NCI-H187 treated with DMSO at 0.1 percent for 48 hours (cell line): ENCODE measurements around the gene MPO.

ENCODE experiments used
- DNase-seq: peaks from one replicate; lab custom pipeline; 2025; lab: John Stamatoyannopoulos, UW

The MPO gene, protein sequence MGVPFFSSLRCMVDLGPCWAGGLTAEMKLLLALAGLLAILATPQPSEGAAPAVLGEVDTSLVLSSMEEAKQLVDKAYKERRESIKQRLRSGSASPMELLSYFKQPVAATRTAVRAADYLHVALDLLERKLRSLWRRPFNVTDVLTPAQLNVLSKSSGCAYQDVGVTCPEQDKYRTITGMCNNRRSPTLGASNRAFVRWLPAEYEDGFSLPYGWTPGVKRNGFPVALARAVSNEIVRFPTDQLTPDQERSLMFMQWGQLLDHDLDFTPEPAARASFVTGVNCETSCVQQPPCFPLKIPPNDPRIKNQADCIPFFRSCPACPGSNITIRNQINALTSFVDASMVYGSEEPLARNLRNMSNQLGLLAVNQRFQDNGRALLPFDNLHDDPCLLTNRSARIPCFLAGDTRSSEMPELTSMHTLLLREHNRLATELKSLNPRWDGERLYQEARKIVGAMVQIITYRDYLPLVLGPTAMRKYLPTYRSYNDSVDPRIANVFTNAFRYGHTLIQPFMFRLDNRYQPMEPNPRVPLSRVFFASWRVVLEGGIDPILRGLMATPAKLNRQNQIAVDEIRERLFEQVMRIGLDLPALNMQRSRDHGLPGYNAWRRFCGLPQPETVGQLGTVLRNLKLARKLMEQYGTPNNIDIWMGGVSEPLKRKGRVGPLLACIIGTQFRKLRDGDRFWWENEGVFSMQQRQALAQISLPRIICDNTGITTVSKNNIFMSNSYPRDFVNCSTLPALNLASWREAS

DNA sequence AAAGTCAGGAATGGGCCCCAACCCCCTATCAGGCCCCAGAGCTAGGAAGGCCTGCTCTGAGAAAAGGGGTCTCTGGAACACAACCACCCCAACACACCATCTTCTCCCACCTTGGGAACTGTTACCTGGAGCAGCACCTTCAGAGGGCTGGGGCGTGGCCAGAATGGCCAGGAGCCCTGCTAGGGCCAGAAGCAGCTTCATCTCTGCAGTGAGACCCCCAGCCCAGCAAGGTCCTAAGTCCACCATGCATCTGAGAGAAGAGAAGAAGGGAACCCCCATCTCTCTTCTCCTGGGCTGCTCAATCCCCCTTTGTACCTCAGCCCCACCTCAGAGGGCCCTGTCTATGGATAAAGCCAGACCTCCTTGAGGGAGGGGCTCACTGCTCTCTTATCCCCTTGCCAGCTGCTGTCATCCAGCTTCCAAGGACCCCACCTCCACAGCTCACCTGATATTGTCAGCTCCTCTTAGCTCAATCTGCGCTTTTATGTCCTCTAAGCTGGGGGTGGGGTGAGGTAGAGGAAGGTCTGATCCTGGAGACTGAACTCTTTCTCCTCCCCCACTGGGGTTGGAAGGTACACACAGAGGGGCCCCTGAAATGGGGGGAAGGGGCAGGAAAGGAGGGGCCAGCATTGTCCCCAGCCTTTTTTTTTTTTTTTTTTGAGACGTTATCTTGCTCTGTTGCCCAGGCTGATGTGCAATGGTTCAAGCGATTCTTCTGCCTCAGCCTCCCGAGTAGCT lies at the start of gene MPO:
MPO (minus strand) TSS at position 456 of the 738 bp plus-strand sequence; CDS start at position 279, 177 bp downstream.
- no peak for DNase-seq

DNA sequence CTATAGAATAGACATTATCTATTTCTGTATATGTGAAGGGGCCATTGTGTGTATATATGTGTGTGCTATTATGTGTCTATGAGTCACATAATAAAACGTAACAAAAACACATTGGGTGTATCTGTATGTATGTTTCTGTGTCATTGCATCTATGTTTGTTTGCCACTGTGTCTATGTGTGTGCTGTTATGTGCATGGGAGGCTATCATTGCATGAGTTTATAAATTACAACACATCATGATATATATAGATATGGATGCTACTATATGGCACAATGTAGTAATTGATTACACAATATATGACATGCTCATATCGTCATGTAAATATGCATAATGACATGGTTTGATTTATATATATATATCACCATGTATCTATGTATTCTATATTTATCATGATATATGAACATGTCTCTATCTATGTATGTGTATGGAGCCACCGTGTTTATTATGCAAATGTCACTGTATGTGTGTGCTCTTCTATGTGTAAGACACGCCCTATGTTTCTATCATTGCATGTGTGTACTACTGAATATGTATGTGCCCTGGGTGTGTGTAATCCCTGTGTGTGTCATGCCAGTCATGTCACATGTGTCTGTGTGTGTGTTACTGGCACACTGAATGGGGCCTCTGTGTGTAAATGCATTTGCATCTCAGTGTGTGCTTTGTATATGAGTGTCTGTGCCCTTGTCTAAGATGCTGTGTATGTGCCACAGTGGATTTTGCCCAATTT lies 49.2 kb upstream of the MPO start:
- no peak for DNase-seq

DNA sequence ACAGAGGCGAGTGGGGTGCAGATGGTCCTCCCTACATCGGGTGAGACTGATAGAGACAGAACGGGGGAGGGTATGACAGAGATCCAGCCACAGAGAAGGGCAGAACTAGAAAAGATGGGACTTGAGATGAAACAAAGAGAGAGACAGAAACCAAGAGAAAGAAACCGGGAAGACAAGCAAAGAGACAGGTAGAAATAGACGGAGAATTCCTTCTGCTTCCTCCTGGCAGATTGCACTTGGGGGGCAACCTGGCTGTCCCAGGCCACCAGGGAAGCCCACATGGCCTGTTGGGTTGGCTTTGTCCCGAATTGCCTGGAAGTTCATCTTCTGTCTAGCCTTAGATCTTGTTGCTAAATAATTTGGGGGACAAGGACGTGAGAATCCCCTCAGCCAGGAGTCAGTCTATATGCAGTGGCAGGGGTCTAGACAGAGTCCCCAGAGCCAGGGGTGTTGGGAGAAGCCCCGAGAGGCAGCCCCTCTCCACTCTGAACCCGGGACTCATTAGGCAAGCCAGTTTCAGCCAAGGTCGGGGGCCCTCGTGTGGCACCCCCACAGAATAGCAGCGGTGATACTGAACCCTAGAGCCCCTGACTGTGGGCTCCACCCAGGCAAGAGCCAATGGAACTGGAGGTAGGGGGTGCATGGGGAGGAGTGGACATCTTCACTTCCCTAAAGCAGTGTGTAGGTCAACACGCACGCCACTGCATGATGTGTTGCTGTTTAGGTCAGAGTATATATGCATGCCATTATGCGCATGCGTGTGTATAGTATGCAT lies 48.5 kb upstream of the MPO start:
- no peak for DNase-seq

DNA sequence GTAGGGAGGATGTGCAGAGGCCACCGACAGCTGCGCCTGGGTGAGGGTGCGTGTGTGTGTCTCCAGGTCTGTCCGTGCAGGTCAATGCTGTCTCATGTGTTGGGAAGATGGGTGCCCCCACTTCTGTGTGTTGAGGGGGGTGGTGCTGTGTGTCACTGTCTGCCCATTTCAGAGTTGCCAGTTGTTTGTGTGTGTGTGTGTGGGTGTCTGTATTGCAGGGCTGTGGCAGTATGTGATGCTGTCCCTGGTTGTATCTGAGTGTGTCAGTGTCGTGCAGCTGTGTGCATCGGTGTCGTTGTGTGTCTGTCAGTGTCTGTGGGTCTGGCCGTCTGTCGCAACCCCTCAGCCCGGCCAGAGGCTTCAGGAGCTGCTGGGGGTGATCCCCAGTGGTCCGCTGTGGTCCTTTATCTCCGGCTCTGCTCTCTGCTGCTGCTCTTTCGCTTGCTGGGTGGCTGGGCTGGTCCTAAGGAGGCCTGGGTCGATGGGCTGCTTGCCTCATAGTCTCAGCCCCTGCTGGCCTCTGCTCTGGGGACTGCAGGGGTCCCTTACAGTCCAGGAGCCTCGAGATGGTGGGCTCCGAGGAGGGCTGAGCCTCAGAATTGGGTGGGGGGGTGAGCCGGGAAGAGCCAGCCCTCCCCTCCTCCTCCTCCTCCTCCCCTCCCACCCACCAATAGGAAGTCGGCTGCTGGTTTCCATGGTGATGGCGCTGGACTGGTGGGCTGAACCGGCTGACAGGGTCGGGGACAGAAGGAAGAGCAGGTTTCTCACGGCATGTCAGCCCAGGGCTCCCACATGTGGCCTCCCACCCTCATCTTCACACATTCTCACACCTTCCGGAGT lies 47.7 kb upstream of the MPO start, which contains the start of gene TSPOAP1:
TSPOAP1 (minus strand) TSS at position 601 of the 840 bp plus-strand sequence. CDS start 875 bp downstream, outside the sequence.
- no peak for DNase-seq

DNA sequence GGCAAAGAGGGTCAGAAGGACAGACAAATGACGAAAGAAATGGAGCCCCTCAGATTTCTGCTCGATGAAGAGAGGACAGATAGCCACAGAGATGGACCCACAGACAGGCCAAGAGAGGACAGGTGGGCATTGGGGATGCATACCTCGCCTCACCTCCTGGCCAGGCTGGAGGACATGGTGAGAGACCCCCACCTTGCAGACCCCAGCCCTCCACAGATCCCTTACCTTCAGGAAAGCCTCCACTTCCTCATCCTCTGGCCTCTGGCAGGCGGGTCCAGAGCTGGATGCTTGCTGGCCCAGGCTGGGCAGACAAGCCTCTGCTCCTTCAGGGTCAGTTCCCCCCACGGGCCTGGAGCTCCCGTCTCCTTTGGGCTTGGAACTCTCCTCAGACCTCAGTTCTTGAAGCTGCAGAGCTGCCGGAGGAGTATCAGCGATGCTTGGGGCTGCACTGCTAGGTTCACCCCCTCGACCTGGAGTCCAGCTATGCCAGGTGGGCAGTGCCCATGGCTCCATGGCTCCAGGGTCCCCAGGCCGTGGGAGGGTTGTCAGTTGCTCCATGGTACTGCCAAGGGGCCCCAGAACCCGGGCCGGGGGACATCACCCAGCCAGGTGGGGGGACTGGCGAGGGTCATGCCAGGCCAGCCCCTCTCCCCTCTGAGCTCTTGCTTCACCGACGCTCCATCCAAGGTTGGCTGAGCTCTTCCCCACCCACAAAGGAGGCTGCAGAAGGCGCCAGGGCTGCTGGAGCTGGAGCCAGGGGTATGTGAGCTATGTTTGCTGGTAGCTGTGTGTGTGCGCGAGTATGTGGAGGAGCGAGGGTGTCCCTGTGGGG lies 46.8 kb upstream of the MPO start:
- DNase-seq = no peak

DNA sequence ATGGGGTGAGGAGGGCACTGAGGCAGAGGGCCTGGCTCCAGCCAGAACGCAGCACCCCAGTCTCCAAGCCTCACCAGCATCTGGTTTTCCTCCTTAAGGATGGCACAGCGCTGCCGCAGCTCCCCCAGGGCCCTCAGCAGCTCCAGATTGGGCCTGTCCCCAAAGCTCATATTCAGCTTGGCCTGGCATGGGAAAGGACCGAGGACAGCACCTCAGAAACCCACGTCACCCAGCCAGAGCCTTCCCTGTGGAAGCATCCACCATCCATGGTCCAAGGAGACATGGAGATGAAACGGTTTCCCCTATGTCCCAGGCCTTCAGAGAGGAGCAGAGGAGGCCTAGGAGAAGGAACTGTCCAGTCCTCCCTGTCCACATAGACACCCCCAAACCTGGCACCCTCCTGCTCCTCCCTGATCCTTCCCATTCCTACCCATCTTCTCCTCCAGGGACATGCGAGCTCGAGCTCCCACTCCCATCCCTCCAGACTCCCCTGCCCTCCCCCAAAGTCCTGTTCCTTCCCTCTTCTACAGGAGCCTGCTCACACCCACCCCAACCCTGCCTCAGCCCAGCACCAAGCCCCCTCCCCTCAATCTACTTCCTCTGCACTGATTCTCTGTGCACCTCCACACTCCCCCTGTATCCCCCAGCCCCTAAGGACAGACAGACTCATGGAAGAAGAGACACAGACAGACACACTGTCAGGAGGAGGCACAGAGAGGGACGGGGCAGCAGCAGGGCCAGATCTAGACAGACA lies 46.1 kb upstream of the MPO start:
- no peak for DNase-seq

DNA sequence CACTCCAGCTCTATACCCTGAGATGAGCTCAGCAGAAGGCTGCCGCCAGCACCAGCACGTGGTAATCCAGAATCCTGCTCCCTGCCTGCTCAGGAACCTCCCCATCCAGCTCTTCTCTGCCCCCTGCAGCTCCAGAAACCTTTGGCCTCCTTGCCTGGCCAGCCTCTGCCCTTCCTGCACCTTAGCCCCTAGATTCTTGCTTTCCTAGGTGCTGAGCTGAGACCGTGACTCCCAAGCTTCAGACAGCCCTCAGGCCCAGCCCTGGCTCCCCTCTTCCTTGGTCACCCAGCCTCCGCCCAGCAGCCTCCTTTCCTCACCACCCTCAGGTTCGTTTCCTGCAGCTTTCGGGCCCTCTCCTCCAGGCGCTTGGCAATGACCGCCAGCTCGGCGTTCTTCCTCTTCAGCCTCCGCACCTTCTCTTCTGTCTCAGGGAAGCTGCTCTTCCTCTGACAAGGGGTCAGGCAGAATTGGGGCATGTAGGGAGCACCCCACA lies 45.3 kb upstream of the MPO start:
- no peak for DNase-seq

DNA sequence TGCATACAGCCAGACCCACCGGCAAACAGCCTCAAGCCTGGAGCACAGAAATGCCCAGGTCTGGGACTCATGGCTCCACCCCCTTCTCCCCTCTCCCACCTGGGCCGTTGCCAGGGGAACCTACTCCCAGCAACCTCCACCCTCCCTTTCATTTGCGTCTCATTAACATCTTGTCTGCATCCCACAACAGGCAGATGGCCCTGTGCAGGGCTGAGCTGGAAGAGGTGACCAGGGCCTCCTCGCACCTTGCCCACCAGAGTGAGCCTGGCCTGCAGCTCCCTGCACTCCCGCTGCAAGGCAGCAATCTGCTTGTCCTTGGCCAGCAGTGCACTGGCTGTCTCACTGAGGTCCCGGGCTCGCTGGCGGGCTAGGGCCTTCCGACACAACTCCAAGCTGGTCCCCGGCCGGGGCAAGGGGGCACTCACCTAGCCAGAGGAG lies 44.6 kb upstream of the MPO start:
- no peak for DNase-seq

DNA sequence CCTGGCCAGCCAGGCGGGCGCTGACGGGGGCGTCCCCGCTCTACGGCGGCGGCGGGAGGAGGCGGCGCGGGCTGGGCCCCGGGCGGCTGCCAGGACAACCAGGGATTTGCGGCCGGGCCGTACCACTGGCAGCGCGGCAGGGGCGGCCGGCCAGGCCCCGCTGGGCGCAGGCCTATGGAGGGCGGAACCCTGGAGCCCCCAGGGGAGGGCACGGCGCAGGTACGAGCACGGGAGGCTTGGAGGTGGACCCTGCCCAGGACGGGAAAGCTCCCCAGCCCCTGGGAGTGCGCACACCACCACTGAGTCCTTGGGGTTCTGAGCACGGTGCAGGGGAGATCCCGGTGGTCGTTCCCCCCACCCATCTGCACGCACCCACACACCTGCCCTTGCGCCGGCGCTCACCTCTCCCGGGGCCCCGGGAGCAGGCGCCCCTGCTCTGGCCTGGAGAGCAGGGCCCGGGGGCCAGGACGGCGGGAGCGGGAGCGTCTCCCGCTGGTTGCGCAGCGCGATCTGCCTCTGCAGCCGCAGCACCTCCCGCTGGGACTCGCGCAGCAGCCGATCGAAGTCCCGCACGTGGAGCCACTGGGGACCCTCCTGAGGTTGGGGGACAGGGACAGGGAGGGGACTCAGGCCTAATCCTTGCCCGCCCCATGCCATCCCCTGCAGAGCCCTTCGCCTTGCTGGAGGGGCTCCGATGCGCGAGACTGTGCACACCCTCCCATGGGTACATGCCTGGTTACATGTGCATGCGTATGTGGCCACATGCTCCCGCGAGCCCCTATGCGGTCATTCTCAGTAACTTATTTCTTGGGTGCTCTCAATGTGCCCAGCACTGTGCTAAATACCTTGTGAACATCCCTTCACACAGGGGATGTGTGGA lies 43.9 kb upstream of the MPO start:
- DNase-seq = no peak

DNA sequence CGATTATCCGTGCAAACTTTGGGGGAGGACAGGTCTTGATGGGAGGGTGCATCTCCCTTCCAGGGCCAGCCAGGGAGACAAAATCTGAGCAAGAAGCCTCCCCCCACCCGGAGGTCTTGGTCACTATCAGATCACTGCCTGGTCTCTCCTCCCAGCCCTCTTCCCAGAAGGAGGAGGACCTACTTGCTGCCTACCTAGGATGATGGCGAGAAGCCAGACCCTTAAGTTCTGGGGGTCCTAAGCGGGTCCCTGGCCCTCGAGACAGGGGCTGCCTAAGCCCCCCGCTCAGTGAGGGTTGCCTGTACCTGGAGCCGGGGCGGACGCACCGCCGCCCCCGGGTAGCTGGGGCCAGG lies 43.3 kb upstream of the MPO start:
- no peak for DNase-seq

DNA sequence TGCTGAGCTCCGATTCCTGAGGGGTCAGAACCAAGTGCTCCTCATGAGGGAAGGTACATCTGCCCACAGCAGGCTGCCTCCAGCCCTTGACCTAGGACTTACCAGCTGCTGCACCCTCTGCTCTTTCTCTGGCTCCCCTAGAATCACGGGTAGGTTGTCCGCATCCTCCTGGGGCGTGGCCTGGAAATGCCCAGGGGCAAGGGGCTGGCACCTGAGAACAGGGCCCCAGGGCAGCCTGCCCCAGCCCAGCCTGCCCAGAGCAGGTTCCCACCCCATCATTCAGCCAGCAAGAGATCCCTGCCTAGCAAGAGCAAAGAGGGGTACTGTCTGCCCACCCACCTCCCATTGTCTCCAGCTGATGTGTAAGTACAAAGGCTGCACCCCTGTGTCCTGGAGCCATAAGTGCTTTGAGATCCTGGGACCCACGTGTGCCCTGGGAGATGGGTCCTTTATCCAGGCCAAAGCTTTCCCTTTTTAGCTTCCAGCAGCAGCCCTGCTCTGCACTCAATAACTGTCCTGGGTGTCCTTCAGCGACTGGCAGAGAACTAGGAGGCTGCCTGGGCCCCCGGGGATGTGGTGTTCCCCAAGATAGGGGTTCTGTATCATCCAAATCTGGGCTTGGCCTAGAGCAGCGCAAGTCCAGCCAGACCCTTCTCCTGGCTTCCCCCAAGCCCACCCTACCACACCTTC lies 42.8 kb upstream of the MPO start:
- no peak for DNase-seq

DNA sequence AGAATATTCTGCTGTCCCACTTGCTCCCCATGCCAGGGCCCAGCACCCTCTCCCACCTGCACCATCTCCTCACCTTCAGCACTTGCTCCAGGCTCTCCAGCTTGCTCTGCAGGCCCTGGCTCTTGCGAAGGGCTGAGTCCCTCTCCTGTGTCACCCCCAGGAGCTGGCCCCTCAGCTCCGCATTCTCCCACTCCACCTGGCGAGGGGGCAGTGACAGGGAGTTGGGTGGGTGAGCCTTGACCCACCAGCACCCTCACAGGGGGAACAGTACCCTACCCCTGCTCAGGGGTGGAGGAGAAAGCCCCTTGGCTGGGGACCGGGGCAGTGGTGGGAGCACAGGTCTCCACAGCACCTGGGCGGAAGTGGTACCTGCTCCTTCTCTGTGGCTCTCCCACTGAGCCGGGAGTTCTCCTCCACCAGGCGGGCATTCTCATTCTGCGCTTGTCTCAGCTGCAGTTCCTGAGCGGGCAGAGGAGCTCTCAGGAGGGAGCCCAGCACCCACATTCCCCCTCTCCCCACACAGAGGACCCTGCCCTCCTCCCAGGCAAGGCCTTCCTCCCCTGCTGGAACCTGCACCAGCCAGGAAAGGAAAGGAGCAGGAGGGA lies 41.9 kb upstream of the MPO start:
- DNase-seq = no peak

DNA sequence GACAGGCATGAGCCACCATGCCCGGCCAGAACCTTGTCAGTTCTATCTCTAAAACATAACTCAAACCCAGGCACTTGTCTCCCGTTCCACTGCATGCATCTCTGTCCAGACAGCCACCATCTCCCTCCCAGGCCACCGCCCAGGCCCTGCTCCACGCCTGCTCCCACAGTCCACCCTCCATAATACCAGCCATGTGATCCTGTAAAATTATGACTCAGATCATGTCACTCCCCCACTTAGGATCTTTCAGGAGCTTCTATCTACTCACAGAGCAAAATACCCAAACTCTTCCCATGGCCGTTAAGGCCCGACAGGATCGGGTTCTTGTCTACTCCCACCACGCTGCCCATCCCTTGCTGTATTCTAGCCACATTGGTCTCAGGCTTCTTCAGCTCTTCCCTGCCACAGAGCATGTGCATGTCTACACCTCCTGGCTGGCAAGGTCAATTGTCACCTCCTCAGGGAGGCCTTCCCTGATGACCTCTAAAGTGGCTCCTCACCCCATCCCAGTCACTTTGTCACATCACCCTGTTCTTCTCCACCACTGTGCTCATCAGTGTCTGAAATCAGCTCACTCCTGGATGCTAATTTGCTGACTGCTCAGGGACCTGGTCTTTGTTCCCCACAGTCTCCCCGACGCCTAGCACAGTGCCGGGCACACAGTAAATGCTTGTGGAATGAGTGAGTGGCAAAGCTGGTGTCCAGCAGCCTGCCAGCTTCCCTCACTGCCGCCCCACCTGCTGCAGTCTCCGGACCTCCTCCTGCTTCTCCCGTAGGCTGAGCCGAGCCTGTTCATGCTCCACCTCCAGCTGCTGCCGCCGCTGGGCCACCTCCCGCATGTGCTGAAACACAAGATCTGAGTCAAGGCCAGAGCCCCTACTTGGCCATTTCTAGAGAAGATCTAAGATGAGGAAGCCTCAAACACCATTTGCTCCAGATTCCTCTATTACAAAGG lies 41.1 kb upstream of the MPO start:
- DNase-seq = no peak

DNA sequence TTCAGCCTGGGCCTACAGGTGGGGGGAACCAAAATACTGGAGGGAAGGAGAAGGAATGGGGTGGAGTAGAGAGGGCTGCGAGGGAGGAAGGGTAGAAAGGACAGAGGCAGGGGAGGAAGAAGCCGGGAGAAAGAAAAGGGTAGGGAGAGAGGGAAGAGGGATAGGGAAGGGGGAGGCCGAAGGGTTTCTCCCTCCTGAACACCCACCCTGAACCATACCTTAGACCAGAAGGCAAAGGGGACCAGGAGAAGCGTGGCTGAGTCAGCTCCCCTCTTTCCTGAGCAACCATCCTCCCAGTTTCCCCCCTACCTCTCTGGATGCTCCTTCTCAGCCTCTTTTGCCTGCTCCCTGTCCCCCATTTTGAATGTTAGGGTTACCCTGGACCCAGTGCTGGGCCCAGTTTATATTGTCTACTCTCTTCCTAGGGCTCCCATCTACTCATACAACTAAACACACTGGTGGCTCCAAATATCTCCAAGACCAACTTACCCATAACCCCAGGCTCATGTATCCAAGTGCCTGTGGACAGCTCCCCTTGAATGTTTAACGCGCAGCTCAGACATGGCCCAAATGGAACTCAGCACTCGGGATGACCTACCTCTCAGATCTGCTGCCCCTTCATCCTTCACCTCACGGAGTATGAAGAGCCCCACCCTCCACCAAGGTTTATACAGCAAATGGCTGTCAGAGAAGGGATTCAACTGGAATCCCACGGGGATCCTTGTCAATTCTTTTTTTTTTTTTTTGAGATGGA lies 40.0 kb upstream of the MPO start:
- DNase-seq = no peak
